DND-41 (cell line): Measurements from ENCODE around the gene TXNDC16.

Experiments used
- CTCF ChIP-seq: IDR thresholded peaks from 2 replicates; pipeline ENCODE4 v1.5.1; 2012; ENCODE audit warnings: borderline replicate concordance, low read length, moderate library complexity, mild to moderate bottlenecking; ENCODE audit not compliant: poor library complexity, severe bottlenecking; ENCODE audit errors: extremely low read depth
- EZH2 ChIP-seq: IDR thresholded peaks from 3 replicates; pipeline ENCODE4 v1.6.1; 2012; ENCODE audit warnings: borderline replicate concordance, low read depth, mild to moderate bottlenecking, moderate library complexity, low read length, inconsistent platforms; ENCODE audit not compliant: severe bottlenecking

- TF ChIP-seq CTCF (no peak), EZH2 (no peak)
Measured at GRCh38 chr14:52599974-52600373, 47.7 kb upstream of the TXNDC16 start.
